Mesothelial cell of epicardium (in vitro differentiated cells): ENCODE results near the gene LENG9. TPM values are rescaled to one million over a fixed set of nuclear protein-coding genes. Genes with fewer than 3 reads are reported as not detected.
"Not testable (repeated sequence)": the region's sequence is repeated elsewhere in the genome, so short reads cannot be mapped to it uniquely, and the experiment has no call there.

Experiments
- DNase-seq, 2 experiments: peaks; one replicate each; pipeline ENCODE4 v3.0.0; 2021; ENCODE audit warnings: low spot score in 2 of 2; ENCODE audit not compliant: unreplicated experiment in 2 of 2
- H3K27ac Mint-ChIP-seq: 2 replicates; pipeline ENCODE4 v1.8.0; 2021; ENCODE audit warnings: mixed read lengths
- H3K27me3 Mint-ChIP-seq: 2 replicates; pipeline ENCODE4 v1.8.0; 2021; ENCODE audit warnings: low read depth, mixed read lengths
- H3K36me3 Mint-ChIP-seq: 2 replicates; pipeline ENCODE4 v1.8.0; 2021; ENCODE audit warnings: mixed read lengths
- H3K4me1 Mint-ChIP-seq: 2 replicates; pipeline ENCODE4 v1.8.0; 2021; ENCODE audit warnings: mixed read lengths
- H3K4me3 Mint-ChIP-seq: 2 replicates; pipeline ENCODE4 v1.8.0; 2021; ENCODE audit warnings: mild to moderate bottlenecking, moderate library complexity, mixed read lengths
- H3K9me3 Mint-ChIP-seq: 2 replicates; pipeline ENCODE4 v1.8.0; 2021; ENCODE audit warnings: mixed read lengths
- total RNA-seq: library from RNA; stranded (reverse); gene quantifications from 3 replicates; pipeline ENCODE4 v1.2.1, GENCODE V29; 2021
- TF ChIP-seq, protein P1 (sequence below): fragments of 200-600 bp; sonication (generic); IDR thresholded peaks from one replicate; pipeline ENCODE4 v1.5.0; 2021; ENCODE audit warnings: antibody characterized with exemption; ENCODE audit not compliant: unreplicated experiment

The LENG9 gene
- total RNA-seq, 1 donor from 2014 or later, result 5.8 TPM

DNA sequence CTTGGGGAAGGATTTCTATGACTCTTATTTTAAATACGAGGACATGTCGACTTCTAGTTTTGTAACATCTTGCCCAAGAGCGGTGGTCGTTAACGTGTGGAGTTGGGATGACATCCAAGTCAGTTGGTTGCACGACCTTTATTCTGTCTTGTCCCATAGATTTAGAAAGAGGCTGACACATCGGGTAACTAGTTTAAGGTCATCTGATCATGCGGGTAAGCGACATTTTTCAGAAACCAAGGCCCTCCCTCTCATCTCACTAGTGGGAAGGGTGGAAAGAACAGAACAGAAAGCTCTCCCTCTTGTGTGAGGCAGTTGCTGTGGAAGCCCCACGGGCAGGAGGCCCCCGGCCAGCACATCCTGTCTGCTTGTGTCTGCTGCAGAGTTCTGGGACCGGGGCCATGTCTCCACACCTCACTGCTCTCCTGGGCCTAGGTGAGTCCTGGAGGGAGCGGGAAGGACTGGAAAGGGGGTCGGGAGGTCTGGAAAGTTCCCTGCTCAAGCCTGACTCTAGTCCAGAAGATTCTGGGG lies 39.0 kb upstream of the LENG9 start, which contains the start of gene LAIR2:
TSS of gene LAIR2 (plus strand) at position 314 of the 531 bp plus-strand sequence. CDS start at position 402, 88 bp downstream.
- Mint-ChIP-seq H3K4me1 (no peaks in the 10 kb centered on the region), H3K36me3 (no peaks in the 10 kb centered on the region), H3K9me3 (peaks cover 44% of the 10 kb centered on the region), H3K27me3 (no peaks in the 10 kb centered on the region), H3K27ac (no peak within 1 kb of the TSS), H3K4me3 (no peak within 1 kb of the TSS)
- TF ChIP-seq, protein P1, sequence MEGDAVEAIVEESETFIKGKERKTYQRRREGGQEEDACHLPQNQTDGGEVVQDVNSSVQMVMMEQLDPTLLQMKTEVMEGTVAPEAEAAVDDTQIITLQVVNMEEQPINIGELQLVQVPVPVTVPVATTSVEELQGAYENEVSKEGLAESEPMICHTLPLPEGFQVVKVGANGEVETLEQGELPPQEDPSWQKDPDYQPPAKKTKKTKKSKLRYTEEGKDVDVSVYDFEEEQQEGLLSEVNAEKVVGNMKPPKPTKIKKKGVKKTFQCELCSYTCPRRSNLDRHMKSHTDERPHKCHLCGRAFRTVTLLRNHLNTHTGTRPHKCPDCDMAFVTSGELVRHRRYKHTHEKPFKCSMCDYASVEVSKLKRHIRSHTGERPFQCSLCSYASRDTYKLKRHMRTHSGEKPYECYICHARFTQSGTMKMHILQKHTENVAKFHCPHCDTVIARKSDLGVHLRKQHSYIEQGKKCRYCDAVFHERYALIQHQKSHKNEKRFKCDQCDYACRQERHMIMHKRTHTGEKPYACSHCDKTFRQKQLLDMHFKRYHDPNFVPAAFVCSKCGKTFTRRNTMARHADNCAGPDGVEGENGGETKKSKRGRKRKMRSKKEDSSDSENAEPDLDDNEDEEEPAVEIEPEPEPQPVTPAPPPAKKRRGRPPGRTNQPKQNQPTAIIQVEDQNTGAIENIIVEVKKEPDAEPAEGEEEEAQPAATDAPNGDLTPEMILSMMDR, result no peak
- DNase-seq, result no peak

DNA sequence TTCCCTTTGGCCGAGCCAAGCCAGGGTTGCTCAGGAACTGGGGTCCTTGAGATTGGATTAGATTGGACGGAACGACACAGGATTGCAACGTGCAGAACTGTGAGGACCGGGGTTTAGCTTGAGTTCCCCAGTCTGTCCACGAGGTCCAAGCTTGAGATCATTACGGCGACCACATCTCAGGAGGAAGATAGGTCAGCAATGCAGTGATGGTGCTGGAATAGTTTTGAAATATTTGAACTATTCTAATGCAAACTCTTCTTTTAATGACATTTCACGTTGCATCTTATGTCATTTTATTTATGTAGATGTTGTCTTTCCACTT lies 34.8 kb upstream of the LENG9 start:
- peaks cover 38% of the 10 kb centered on the region for H3K9me3 Mint-ChIP-seq
- not testable (repeated sequence) for H3K36me3 Mint-ChIP-seq, H3K4me1 Mint-ChIP-seq, H3K27me3 Mint-ChIP-seq, H3K4me3 Mint-ChIP-seq, DNase-seq, H3K27ac Mint-ChIP-seq

DNA sequence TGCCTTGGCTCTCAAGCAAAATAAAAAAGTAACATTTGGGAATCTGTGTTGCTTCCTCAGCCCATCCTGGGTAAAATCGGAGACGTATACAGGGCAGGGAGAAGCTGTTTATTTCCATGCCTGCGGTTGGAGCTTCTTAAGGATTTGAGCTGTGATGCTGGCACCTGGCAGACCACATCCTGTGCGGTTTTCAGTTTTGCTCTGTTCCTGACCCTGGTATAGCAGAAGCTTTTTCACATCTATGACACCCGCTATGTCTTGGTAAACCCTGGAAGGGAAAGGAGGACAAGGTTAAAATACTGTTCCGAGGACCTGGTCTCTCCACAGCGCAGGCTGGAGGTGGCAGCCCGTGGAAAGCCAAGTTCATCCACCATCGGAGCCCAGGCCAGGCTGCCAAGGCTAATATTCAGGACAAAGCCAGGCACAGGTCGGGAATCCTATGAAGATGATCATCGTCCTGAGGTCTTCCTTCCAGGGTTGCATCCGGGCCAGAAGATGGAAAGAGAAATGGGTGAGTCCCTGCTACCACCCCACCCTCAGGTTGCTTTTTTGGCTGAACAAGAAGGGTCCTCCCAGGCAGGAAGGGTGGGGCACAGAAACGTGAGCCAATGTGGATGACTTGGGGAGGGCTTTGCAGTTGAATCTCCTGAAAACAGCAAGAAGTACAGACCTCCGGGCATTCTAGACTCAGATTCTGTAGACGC lies 34.3 kb upstream of the LENG9 start:
- not testable (repeated sequence) for H3K4me3 Mint-ChIP-seq, DNase-seq, H3K27ac Mint-ChIP-seq, H3K27me3 Mint-ChIP-seq, H3K4me1 Mint-ChIP-seq, H3K36me3 Mint-ChIP-seq
- peaks cover 41% of the 10 kb centered on the region for H3K9me3 Mint-ChIP-seq

DNA sequence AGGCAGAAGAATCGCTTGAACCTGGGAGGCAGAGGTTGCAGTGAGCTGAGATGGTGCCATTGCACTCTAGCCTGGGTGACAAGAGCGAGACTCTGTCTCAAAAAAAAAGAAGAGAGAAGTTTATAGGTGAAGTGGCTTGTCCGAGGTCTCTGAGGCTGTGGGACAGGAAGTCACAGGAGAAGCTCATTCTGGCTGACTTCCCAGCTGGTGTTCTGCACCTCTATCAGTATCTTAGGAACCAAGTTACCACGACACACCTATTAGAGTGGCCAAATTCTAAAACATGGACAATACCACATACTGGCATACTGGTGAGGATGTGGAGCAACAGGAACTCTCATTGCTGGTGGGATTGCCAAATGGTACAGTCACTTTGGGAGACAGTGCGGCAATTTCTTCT lies 31.7 kb upstream of the LENG9 start:
- peaks cover 33% of the 10 kb centered on the region for H3K9me3 Mint-ChIP-seq
- H3K27me3 Mint-ChIP-seq, H3K27ac Mint-ChIP-seq, H3K4me1 Mint-ChIP-seq, DNase-seq, H3K4me3 Mint-ChIP-seq, H3K36me3 Mint-ChIP-seq: not testable (repeated sequence)

DNA sequence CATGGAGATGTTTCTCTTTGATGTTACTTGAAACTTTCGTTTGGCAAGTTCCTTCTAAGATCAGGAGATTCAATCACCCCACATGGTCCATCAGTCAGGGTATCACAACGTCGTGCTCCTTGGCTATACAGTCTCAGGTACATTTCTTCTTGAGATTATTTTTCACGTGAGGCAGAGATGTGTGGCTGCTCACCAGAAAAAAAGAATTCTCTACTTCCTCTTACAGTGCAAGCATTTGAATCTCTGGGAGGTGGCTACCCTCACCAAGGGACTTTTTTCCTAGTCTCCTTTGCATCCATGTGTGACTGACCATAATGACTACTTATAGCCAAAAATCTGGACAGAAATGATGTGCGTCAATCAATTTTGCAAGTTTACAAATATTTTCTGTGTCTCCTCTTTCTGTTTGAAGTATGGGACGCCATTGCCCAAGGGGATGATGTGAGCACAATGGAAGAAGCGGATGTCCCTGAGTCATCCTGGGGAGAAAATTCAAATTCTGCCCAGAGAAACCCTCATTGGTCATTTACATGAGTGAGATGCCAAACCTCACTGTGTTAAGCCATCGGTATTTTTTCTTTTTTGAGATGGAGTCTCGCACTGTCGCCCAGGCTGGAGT lies 30.5 kb upstream of the LENG9 start:
- Mint-ChIP-seq H3K36me3 (peaks cover 2% of the 10 kb centered on the region), H3K4me1 (no peaks in the 10 kb centered on the region), H3K27ac (no peak overlapping the region), H3K9me3 (peaks cover 33% of the 10 kb centered on the region), H3K4me3 (no peak overlapping the region), H3K27me3 (no peaks in the 10 kb centered on the region)
- TF ChIP-seq, protein P1, result no peak
- no peak for DNase-seq

DNA sequence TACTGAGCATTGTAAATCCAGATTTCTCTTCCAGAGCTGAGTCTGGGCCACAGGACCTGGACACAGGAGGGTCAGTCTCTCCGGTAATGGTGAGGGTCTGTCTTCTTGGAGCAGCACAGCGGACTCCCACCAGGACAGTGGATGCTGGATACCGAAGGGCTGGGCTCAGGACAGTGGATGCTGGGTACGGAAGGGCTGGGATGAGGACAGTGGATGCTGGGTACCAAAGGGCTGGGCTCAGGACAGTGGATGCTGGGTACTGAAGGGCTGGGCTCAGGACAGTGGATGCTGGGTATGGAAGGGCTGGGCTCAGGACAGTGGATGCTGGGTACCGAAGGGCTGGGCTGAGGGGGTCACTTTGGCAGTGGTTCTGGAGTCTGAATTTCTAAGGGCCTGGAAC lies 29.5 kb upstream of the LENG9 start:
- H3K27me3 Mint-ChIP-seq, H3K4me3 Mint-ChIP-seq, H3K27ac Mint-ChIP-seq, DNase-seq, H3K36me3 Mint-ChIP-seq, H3K4me1 Mint-ChIP-seq: not testable (repeated sequence)
- H3K9me3 Mint-ChIP-seq, result peaks cover 33% of the 10 kb centered on the region

DNA sequence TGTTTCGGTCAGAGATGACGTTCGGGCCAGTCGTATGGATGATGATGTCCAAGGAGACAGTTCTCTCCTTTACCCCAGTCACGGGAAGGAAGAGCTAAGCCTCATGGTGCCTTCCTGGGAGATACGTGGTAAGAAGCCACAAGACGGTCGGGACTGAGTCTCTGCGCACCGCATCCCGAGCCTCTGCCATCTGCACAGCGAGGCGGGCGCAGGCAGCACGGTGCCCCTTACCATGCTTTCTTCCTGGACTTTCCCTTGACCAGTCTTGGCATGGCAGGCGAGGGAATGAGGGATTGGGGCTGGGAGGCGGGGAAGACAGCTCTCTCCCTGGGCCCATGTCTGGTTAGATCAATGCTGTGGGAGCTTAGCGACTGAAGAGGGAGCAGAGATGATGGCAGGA lies 29.0 kb upstream of the LENG9 start:
- no peak for DNase-seq
- peaks cover 32% of the 10 kb centered on the region for H3K9me3 Mint-ChIP-seq
- no peak overlapping the region for H3K4me3 Mint-ChIP-seq
- no peak overlapping the region for H3K27ac Mint-ChIP-seq
- no peaks in the 10 kb centered on the region for H3K4me1 Mint-ChIP-seq
- H3K27me3 Mint-ChIP-seq, result no peaks in the 10 kb centered on the region
- TF ChIP-seq, protein P1, result no peak
- H3K36me3 Mint-ChIP-seq, result peaks cover 2% of the 10 kb centered on the region
